Measurements from ENCODE around the gene ZFYVE9.
"Not testable (repeated sequence)": the region's sequence is repeated elsewhere in the genome, so short reads cannot be mapped to it uniquely, and the experiment has no call there.

The ZFYVE9 gene, protein sequence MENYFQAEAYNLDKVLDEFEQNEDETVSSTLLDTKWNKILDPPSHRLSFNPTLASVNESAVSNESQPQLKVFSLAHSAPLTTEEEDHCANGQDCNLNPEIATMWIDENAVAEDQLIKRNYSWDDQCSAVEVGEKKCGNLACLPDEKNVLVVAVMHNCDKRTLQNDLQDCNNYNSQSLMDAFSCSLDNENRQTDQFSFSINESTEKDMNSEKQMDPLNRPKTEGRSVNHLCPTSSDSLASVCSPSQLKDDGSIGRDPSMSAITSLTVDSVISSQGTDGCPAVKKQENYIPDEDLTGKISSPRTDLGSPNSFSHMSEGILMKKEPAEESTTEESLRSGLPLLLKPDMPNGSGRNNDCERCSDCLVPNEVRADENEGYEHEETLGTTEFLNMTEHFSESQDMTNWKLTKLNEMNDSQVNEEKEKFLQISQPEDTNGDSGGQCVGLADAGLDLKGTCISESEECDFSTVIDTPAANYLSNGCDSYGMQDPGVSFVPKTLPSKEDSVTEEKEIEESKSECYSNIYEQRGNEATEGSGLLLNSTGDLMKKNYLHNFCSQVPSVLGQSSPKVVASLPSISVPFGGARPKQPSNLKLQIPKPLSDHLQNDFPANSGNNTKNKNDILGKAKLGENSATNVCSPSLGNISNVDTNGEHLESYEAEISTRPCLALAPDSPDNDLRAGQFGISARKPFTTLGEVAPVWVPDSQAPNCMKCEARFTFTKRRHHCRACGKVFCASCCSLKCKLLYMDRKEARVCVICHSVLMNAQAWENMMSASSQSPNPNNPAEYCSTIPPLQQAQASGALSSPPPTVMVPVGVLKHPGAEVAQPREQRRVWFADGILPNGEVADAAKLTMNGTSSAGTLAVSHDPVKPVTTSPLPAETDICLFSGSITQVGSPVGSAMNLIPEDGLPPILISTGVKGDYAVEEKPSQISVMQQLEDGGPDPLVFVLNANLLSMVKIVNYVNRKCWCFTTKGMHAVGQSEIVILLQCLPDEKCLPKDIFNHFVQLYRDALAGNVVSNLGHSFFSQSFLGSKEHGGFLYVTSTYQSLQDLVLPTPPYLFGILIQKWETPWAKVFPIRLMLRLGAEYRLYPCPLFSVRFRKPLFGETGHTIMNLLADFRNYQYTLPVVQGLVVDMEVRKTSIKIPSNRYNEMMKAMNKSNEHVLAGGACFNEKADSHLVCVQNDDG (N-terminal part only)
- 19.1 to 33.0 (median 20.5) reads per million in 3 experiments for total RNA-seq

DNA sequence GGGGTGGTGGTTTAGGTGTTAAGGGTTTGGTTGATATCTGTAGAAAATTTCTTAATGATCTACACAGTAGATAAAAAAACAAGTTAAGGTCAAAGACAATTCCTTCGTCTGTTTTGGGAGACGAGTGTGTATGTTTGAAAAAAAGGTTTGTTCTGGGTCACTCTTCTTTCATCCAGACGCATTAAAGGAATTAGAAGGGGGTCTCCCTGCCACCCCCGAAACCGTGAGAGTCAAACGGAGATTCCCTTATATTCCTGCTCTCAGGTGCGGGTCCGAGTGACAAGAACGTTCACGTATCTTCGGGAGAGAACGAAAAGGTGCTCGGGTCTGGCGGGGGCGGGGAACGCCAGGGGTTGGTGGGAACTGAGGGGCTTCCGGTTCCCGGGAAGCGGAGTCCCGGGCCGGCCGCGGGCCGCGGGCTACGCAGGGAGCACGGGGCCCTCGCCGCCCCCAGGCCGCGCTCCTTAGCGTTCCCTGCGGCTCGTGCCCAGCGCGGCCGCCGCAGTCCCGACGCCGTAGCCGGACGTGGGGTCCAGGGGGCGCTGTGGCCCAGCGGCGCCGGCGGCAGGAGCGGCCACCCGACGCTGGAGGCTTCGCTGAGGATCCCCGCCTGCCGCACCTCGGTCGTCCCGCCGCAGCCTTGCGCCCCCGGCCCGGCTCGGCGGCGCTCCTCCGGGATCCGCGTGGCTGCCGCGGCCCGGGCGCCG, at the start of gene ZFYVE9:
TSS of gene ZFYVE9 (plus strand) at position 577 of the 707 bp plus-strand sequence. CDS start 91,118 bp downstream, outside the sequence.
- peak; percentile 65 for DNase-seq

DNA sequence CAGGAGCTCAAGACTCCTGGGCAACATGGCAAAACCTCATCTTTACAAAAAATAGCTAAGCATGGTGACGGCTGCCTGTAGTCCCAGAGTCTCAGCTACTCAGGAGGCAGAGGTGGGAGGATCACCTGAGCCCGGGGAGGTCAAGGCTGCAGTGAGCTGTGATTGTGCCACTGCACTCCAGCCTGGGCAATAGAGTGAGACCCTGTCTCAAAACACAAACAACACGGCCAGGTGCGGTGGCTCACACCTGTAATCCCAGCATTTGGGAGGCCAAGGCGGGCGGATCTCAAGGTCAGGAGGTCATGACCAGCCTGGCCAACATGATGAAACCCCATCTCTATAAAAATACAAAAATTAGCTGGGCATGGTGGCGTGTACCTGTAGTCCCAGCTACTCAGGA, 47.6 kb upstream of the ZFYVE9 start:
- DNase-seq: not testable (repeated sequence)

DNA sequence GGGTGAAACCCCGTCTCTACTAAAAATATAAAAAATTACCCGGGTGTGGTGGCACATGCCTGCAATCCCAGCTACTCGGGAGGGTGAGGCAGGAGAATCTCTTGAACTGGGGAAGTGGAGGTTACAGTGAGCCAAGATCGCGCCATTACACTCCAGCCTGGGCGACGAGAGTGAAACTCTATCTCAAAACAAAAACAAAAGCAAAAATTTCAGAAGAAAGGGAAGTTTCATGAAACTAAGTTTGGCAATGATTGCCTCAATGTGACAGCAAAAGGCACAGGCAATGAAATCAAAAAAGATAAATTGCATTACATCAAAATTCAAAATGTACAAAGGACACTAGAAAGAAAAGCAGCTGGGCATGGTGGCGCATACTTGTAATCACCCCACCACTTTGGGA, 45.7 kb upstream of the ZFYVE9 start:
- no peak for DNase-seq

DNA sequence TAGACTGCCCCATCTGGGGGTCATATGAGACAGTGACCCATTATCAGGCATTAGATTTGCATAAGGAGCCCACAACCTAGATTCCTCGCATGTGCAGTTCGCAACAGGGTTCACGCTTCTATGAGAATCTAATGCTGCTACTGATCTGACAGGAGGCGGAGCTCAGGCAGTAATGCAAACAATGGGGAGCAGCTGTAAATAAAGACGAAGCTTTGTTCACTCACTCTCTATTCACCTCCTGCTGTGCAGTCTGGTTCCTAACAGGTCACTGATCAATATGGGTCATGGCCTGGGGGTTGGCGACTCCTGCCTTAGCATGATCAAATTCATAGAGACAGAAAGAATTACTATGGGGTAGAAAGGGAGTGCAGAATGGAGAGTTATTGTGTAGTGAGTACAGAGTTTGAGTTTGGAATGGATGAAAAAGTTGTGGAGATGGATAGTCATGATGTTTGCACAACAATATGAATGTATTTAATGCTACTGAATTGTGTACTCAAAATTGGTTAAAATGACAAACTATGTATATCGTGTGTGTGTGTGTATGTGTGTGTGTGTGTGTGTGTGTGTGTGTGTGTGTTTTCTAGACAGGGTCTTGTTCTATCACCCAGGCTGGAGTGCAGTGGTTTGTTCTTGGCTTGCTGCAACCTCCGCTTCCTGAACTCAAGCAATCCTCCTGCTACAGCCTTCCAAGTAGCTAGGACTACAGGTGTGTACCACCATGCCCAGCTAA, 43.6 kb upstream of the ZFYVE9 start:
- DNase-seq: no peak

DNA sequence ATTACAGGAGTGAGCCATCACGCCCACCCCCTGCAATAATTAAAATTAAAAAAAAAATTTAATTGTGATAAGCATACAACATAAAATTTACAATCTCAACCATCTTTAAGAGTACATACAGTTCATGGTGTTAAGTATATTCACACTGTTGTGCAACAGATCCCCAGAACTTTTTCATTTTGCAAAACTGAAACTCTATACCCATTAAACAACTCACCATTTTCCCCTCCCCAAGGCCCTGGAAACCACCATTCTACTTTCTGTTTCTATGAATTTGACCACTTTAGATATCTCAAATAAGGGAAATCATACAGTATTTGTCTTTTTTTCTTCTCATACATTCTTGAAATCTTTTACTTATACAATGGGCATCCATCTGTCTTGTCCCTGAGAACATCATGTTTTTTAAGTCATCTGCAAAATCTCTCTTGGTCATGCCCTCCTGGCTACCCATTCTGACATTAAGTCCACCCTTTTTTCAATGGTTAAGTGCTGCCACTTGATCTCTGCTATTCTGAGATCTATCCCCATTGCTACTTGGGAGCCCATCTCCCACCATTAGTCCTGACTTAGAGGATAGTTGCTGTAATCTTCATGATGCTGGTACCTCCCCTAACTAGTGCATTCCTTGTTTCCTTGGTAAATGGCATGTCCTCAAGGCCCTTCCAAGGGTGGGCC, 39.4 kb upstream of the ZFYVE9 start:
- no peak for DNase-seq

DNA sequence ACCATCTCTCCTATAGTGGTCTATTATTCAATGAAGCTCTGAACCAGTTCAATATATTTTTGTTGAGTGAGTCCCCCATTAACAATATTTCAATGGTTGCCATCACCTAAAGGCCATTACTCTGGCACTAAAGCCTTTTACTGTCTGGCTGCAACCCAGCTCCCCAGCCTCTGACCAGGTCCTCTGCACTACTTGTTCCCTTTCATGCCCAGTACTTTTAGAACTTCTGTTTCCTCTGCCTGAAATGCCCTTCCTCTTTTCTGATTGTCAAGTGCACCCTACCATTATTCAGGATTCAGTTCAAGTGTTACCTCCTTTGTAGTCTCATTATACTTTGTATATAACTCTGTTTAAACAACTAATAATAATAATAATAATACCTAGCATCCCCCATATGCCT, 30.4 kb upstream of the ZFYVE9 start:
- no peak for DNase-seq

DNA sequence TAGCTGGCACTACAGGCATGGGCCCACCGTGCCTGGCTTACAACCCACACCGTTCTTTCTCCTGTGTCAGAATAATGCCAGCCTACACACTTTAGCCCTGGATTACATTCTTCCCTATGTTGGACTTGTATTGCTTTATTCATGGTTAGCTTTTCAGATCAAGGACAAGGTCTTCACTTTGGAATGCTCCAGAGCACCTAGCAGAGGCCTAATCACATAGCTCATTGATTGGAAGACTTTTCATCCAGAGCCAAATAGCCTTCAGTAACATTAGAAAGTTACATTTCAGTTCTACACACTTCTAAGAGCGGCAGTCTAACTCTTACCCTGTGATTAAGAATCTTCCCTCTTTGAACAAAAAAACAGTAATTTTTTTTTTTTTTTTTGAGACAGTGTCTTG, 29.4 kb upstream of the ZFYVE9 start:
- DNase-seq: no peak

DNA sequence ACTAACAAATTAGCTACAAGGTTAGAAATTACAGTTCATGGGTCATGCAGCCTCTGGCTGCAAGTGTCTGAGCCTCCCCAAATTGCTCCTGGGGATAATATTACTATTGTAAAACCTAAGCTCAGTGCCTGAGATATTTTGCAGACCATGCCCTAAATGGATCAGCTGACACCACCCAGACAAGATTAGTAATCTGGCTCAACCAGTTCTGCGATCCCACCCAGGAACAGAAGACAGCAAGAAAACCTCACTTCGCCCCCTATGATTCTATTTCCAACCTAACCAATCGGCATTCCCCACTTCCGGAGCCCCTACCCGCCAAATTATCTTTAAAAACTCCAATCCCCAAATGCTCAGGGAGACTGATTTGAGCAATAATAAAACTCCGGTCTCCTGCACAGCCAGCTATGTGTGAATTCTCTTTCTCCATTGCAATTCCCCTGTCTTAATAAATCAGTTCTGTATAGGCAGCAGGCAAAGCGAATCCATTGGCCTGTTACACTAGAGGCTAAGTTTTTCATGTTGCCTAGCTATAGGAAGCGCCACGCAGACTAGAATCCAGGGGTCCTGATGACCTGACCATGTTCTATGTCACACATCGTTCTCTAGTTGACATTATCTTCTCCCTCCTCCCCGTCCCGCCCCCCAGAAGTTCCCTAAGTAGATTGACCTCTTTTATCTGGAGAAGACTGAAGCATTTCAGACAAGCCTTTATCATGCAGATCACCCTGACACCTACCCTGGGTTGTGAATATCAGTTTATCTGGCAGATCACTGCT, 22.4 kb upstream of the ZFYVE9 start:
- no peak for DNase-seq

DNA sequence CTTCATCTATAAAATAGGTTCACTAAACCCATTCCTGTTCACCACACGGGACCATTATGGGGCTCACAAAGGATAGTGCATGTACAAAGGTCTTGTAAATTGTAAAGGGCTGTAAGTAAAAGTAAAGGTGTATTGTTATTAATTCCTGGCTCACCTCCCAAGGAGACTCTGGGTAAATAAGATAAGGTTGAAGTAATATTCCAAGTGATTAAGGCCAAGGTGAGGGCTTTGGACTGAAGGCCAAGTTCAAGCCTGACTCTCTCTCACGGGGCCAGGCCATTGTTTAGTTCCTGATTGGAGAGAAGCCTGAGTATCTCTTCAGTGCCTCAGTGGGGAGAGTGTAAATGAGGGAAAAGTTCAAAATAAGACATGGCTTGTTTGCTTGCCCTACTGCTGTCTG, 19.5 kb upstream of the ZFYVE9 start:
- no peak for DNase-seq

DNA sequence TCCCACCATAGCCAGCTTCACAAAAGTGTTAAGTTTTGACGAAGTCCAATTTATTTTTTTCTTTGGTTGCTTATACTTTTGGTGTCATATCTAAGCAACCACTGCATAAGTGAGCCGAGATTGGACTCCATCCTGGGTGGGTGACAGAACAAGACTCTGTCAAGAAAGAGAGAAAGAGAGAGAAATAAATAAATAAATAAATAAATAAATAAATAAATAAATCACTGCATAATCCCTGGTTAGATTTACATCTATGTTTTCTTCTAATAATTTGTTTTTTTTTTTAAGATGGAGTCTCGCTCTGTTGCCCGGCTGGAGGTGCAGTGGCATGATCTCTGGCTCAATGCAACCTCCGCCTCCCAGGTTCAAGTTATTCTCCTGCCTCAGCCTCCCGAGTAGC, 18.3 kb upstream of the ZFYVE9 start:
- DNase-seq: no peak

DNA sequence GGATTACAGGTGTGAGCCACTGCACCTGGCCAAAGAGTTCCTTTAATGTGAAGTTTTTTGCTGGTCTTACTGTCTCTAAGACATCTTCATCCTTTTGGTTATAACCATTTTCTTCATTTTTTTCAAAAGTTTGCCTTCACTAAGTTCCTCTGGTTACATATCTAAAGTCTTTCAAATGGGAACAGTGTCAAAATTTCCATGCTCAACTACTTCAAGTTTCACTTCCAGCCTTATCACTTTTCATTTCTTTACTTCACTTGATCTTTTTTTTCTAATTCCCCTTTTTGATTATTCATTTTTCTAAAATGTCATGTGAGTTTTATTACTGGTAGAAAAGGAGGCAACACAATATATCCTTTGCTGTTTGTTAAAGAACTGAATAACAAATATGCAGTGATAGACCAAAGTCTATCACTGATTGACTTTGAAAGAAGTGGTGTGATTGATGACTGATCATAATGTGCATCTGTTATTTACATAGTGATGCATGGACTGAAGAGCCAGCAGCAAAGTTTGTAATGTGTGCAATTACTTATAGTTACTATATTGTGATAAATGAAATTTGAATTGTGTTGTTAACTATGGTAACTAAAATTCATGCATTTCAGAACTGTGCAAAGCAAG, 16.0 kb upstream of the ZFYVE9 start:
- DNase-seq: no peak

DNA sequence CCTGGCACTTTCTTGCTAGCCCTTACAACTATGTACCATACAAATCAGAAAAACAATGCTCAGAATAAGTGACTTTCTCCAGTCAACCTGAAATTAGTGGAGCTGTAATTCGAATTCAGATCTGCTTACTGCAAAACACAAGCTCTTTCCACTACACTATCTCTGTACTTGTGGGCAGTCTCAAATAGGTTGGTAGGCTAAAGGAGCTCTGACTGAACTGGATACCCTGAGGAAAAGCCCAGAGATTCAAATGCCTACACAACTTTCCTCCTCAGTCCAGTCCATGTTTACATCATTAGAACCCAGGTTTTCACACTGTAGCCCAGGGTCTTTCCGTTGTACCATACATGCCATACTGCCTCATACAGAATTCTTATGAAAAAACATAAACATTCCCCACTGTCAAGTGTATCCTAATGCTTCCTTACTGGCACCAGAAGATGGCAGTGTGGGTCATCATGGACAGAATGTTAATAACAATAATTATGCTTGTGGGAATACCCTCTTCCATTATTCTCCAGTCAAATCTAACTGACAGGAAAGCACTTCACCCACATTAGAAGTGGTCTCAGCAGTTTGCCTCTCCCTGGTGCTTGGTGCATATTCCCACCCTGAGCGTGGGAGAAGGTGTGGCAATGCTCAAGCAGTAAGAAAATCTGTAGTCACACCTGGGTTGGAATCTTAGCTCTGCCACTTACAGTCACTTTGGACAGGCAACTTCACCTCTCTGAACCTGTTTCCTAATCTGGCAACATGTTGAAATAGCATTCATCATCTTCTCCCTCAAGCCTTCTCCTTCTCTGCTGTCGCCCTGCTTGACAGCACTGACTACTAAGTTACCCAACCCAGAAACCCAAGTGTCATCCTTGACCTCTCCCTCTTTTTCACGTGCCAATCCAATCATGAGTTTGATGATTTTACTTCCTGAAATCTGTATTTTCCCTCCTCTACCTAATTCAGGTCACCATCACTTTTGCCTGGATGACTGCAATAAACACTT, 14.4 kb upstream of the ZFYVE9 start:
- DNase-seq: peak; percentile 17

DNA sequence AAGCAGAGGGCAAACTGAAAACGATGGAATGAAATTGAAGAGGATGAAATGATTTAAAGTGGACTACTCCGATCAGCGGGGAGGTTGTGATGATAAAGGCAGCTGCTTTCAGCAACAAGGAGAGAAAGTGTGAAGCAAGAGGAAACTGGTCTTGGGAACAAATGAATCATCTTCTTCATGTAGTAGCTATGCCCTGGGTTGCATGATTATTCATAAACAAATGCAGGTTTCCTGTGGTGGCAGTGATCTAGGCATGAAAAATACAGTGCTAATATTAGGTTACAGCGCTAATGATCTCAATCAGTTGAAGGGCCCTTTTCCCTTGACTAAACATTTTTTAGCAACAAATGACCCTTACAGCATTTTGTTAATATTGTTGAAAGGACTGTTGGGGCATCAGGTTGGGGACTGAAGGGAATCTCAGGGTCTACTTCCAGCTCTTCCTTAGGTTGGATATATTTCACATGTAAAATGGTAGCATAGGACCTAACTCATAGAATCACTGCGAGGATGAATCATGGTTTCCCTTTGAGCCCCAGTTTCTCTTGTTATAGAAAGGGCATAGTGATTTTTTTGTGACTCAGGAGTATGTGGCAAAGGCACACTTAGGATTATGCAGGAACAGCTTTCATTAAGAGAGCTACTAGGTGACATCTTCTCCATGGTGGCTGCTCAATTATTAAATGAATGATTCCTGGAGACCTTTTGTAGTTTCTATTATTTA, 1.9 kb upstream of the ZFYVE9 start:
- DNase-seq: peak; percentile 5

DNA sequence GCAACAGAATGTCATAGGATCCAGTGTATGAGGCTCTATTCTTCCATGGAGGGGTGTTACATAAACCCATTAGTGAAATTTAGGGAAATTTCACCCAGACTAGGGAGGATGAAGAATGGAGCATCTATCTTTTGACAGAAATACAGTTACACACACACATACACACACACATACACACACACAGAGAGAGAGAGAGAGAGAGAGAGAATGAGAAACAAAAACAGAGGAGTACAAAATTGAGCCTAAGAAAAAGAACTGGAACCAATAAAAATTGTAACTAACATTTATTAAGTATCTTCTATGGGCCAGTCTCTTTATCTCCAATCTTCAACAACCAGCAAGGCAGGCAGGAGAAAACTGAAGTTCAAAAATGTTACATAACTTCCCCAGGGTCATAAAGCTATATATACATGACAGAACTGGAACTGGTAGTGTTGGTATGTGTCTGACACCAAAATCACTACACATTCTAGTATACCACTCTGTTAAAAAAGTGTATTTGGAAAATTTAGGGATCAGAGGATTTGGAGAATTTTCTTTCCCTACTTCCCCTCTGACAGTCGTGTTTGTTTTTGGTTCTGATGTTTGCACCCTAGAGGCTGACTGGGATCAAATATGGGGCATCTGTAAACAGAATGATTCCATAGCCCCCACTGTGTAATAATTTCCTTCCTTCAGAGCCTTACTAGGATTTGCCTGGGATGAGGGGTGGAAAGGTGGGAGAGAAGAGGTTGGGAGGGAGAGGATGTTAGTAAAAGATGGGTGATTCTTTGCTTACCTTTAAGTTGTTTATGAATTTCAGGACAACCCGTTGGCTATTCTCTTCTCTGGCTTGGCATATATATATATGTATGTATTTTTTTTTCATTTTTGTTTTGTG, 1.0 kb upstream of the ZFYVE9 start:
- no peak for DNase-seq

DNA sequence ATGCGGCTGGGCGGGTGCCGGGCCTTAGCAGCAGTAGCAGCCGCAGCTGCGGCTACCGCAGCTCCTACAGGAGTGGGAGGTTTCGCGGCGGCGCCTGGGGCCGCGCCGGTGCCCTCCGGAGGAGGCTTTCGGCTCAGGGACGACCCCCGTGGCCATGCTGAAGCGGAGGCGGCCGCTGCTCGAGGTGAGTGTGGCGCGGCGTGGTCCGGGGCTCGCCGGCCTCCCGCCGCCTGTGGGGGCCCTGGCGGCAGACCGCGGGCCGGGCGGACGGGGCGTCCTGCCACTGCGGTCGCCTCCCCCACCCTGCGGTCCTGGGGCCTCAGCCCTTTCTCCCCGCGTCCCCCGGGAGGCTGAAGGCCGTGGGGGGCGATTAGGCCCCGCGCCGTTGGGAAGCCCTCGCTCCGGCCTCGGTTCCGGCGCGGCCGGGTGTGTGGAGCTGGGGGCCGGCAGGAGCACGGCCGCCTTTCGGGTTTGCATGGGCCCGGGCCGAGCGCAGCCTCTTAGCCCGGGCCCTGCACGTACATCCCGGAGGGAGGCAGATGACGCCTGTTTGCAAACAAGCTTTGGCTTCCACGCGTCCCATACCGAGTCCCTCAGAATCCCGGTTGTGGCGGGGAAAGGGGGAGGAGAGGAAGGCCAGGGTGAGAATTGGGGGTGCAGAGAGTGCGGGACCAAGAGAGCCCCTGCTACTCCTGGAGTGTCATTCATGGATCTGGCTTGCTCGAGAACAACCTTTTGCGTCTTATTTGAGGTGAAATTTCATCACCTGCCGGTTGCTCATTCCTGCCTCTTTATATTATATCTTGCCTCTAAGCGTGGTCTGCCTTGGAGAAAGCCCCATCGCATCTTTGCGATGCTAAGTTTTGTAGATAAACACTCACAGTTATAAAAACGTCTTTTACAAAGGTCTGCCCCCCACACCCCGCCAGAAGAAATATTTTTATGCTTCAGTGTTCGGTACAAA, 613 bp downstream of the ZFYVE9 start:
- DNase-seq: peak; percentile 20

DNA sequence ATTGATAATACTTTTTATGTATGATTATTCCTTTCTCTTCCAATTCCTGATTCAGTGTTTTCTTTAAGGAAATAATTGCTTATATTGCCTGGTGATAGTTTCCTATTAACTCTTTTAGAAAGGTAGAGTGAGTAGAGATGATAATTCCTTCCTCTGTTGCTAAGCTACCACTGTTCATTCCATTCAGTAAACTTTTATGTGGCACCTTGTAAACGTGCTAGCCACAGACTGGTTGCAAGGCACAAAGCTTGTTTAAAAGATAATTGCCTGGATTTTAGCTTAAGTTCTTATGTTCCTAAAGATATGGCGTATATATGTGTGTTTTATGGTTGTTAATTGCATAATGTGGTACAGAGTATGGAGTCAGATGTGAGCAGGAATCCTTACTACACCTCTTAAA, 3.2 kb downstream of the ZFYVE9 start:
- no peak for DNase-seq

Measured in central memory CD4-positive, alpha-beta T cell (primary cell).